MG63 (cell line): Measurements from ENCODE around the gene KASH5. TPM values are rescaled to one million over a fixed set of nuclear protein-coding genes. Genes with fewer than 3 reads are reported as not detected.
"Not testable (repeated sequence)": the region's sequence is repeated elsewhere in the genome, so short reads cannot be mapped to it uniquely, and the experiment has no call there.

Experiments used
- DNase-seq: peaks from one replicate; pipeline ENCODE4 v3.0.0-alpha.2; 2020
- H3K27me3 ChIP-seq: fragments of 250-450 bp; sonication (Bioruptor Pico); 2 replicates; pipeline ENCODE4 v1.5.1; 2020; ENCODE audit warnings: mild to moderate bottlenecking, moderate library complexity
- H3K36me3 ChIP-seq: fragments of 250-450 bp; sonication (Bioruptor Pico); 2 replicates; pipeline ENCODE4 v1.5.1; 2020; ENCODE audit warnings: mild to moderate bottlenecking, moderate library complexity
- H3K4me3 ChIP-seq: fragments of 250-450 bp; sonication (Bioruptor Pico); 2 replicates; pipeline ENCODE4 v1.5.1; 2020; ENCODE audit warnings: mild to moderate bottlenecking, moderate library complexity
- H3K9me3 ChIP-seq: fragments of 250-450 bp; sonication (Bioruptor Pico); 2 replicates; pipeline ENCODE4 v1.5.1; 2020; ENCODE audit warnings: mild to moderate bottlenecking, moderate library complexity
- total RNA-seq: library from RNA; depleted of rRNA; stranded (reverse); fragments of >200 nt; shearing (Covaris generic); gene quantifications from 2 replicates; pipeline ENCODE4 v1.2.3, GENCODE V29; 2014; ENCODE audit warnings: low replicate concordance

The KASH5 gene
- total RNA-seq, 1 experiment from 2014 or later: not detected

- H3K27me3 ChIP-seq: peaks cover 71% of the 10 kb centered on the region
Measured at GRCh38 chr19:49436381-49437017, 48.5 kb downstream of the KASH5 start.

GRCh38 chr19:49437231-49437630 is 49.2 kb downstream of the KASH5 start:
- no peaks in the 10 kb centered on the region for H3K9me3 ChIP-seq
- no peak overlapping the region for H3K4me3 ChIP-seq
- DNase-seq: no peak
- H3K27me3 ChIP-seq: peaks cover 73% of the 10 kb centered on the region
- H3K36me3 ChIP-seq: no peaks in the 10 kb centered on the region

More at GRCh38 chr19:49436381-49437017, 48.5 kb downstream of the KASH5 start:
- Histone ChIP-seq H3K4me3 (no peak overlapping the region), H3K36me3 (no peaks in the 10 kb centered on the region), H3K9me3 (no peaks in the 10 kb centered on the region)
- no peak for DNase-seq

GRCh38 chr19:49438261-49438660 is 50.2 kb downstream of the KASH5 start:
- H3K27me3 ChIP-seq: peaks cover 67% of the 10 kb centered on the region
- no peaks in the 10 kb centered on the region for H3K9me3 ChIP-seq
- DNase-seq: no peak

GRCh38 chr19:49439836-49440235 is 51.8 kb downstream of the KASH5 start:
- no peak for DNase-seq
- Histone ChIP-seq H3K9me3 (no peaks in the 10 kb centered on the region), H3K27me3 (peaks cover 61% of the 10 kb centered on the region), H3K4me3 (no peak overlapping the region), H3K36me3 (no peaks in the 10 kb centered on the region)

More at GRCh38 chr19:49438261-49438660, 50.2 kb downstream of the KASH5 start:
- Histone ChIP-seq H3K4me3 (no peak overlapping the region), H3K36me3 (no peaks in the 10 kb centered on the region)

GRCh38 chr19:49440439-49441209 is 52.6 kb downstream of the KASH5 start:
- DNase-seq: no peak
- H3K27me3 ChIP-seq: peaks cover 61% of the 10 kb centered on the region
- H3K9me3 ChIP-seq: no peaks in the 10 kb centered on the region
- no peaks in the 10 kb centered on the region for H3K36me3 ChIP-seq
- H3K4me3 ChIP-seq: no peak overlapping the region

GRCh38 chr19:49441210-49441959 is 53.3 kb downstream of the KASH5 start, which contains the start of gene SLC17A7:
Gene SLC17A7 (minus strand): TSS chr19:49441527. CDS start chr19:49441379, 148 bp downstream.
- H3K4me3 ChIP-seq: peak within 1 kb of the TSS; percentile 65
- H3K27me3 ChIP-seq: peaks cover 58% of the 10 kb centered on the region
- no peaks in the 10 kb centered on the region for H3K9me3 ChIP-seq
- H3K36me3 ChIP-seq: no peaks in the 10 kb centered on the region; the same call in 1 of the 2 replicates
- DNase-seq: no peak

- Histone ChIP-seq H3K27me3 (peaks cover 52% of the 10 kb centered on the region), H3K36me3 (peaks cover 5% of the 10 kb centered on the region), H3K9me3 (no peaks in the 10 kb centered on the region), H3K4me3 (no peak overlapping the region)
- no peak for DNase-seq
Measured at GRCh38 chr19:49441960-49442350, 53.9 kb downstream of the KASH5 start.

- Histone ChIP-seq H3K27me3 (peaks cover 48% of the 10 kb centered on the region), H3K4me3 (peak overlapping the region; percentile 65), H3K9me3 (no peaks in the 10 kb centered on the region), H3K36me3 (peaks cover 9% of the 10 kb centered on the region)
- DNase-seq: peak; percentile 36
Measured at GRCh38 chr19:49442354-49442753, 54.3 kb downstream of the KASH5 start.

- peaks cover 43% of the 10 kb centered on the region for H3K27me3 ChIP-seq
- H3K36me3 ChIP-seq: peaks cover 14% of the 10 kb centered on the region
- H3K4me3 ChIP-seq: peak overlapping the region; percentile 65
- DNase-seq: peak; percentile 98
- no peaks in the 10 kb centered on the region for H3K9me3 ChIP-seq
Measured at GRCh38 chr19:49442771-49443365, 54.8 kb downstream of the KASH5 start.

GRCh38 chr19:49443366-49444099 is 55.5 kb downstream of the KASH5 start:
- peaks cover 36% of the 10 kb centered on the region for H3K27me3 ChIP-seq
- no peaks in the 10 kb centered on the region for H3K9me3 ChIP-seq
- peak overlapping the region; percentile 65 for H3K4me3 ChIP-seq
- peaks cover 19% of the 10 kb centered on the region for H3K36me3 ChIP-seq
- DNase-seq: peak; percentile 96

- Histone ChIP-seq H3K36me3 (peaks cover 24% of the 10 kb centered on the region), H3K27me3 (peaks cover 30% of the 10 kb centered on the region)
- H3K9me3 ChIP-seq, H3K4me3 ChIP-seq, DNase-seq: not testable (repeated sequence)
Measured at GRCh38 chr19:49444100-49444700, 56.2 kb downstream of the KASH5 start.

GRCh38 chr19:49445997-49446396 is 57.9 kb downstream of the KASH5 start:
- Histone ChIP-seq H3K4me3 (no peak overlapping the region), H3K9me3 (no peaks in the 10 kb centered on the region), H3K27me3 (peaks cover 12% of the 10 kb centered on the region), H3K36me3 (peaks cover 36% of the 10 kb centered on the region)
- no peak for DNase-seq

- peak; percentile 42 for DNase-seq
- H3K36me3 ChIP-seq: peaks cover 36% of the 10 kb centered on the region
- H3K4me3 ChIP-seq: no peak overlapping the region
- no peaks in the 10 kb centered on the region for H3K27me3 ChIP-seq
- H3K9me3 ChIP-seq: no peaks in the 10 kb centered on the region
Measured at GRCh38 chr19:49447485-49448431, 59.7 kb downstream of the KASH5 start.

- Histone ChIP-seq H3K4me3 (no peak overlapping the region), H3K9me3 (no peaks in the 10 kb centered on the region), H3K36me3 (peaks cover 36% of the 10 kb centered on the region), H3K27me3 (no peaks in the 10 kb centered on the region)
- DNase-seq: no peak
Measured at GRCh38 chr19:49448432-49448786, 60.4 kb downstream of the KASH5 start.

- Histone ChIP-seq H3K27me3 (no peaks in the 10 kb centered on the region), H3K36me3 (peaks cover 39% of the 10 kb centered on the region), H3K9me3 (no peaks in the 10 kb centered on the region), H3K4me3 (peak overlapping the region; percentile 89)
- no peak for DNase-seq
Measured at GRCh38 chr19:49450405-49450804, 62.4 kb downstream of the KASH5 start.
